ENCODE results near the gene BST1.

Gene BST1

DNA sequence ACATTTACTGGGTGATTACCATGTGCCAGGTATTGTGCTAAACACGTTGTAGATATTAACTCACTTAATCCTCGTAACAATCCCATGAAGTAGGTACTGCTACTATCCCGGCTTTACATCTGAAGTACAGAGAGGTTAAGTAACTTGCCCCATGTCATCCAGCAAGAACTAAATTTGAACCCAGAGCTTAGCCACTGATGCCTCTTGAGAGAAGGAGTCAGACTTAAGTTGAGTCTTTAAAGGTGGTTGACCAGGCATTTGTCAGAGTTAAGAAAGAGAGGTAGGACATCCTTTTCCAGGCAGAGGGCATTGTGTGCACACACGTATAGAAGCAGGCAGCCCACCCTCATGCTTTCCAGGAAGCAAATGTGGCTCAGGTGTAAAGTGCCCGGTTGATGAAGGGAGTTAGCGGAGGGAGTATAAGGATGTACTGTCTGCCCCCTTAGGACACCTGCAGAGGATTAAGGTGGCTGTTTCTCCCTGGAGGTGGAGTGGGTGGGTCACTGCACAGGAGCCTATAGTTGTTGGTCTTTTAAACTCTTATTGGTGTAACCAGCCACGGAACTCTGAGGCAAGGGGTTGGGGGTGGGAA lies 74.9 kb downstream of the BST1 start:
- no peak for DNase-seq (ENCODE audit: low spot score)
- in situ Hi-C loops (cut with MboI; ENCODE audit: low sequenced_read_pairs, unreplicated experiment), result no loop called here
- TF ChIP-seq, protein P1, sequence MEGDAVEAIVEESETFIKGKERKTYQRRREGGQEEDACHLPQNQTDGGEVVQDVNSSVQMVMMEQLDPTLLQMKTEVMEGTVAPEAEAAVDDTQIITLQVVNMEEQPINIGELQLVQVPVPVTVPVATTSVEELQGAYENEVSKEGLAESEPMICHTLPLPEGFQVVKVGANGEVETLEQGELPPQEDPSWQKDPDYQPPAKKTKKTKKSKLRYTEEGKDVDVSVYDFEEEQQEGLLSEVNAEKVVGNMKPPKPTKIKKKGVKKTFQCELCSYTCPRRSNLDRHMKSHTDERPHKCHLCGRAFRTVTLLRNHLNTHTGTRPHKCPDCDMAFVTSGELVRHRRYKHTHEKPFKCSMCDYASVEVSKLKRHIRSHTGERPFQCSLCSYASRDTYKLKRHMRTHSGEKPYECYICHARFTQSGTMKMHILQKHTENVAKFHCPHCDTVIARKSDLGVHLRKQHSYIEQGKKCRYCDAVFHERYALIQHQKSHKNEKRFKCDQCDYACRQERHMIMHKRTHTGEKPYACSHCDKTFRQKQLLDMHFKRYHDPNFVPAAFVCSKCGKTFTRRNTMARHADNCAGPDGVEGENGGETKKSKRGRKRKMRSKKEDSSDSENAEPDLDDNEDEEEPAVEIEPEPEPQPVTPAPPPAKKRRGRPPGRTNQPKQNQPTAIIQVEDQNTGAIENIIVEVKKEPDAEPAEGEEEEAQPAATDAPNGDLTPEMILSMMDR (IDR thresholded peaks at IDR 0.05; ENCODE audit: borderline replicate concordance, control extremely low read depth, extremely low read depth, insufficient read depth, missing control alignments), result no peak

GRCh38 chr4:15778289-15779241 lies 75.7 kb downstream of the BST1 start, which contains the start of gene CD38:
CD38 (plus strand) TSS chr4:15778328; CDS start chr4:15778415, 87 bp downstream.
- DNase-seq (ENCODE audit: low spot score), result peak; percentile 75
- in situ Hi-C loops (cut with MboI; ENCODE audit: low sequenced_read_pairs, unreplicated experiment), result no loop called here

GRCh38 chr4:15779306-15779705 lies 76.4 kb downstream of the BST1 start:
- in situ Hi-C loops (cut with MboI; ENCODE audit: low sequenced_read_pairs, unreplicated experiment), result no loop called here
- no peak for DNase-seq (ENCODE audit: low spot score)
- TF ChIP-seq, protein P1 (IDR thresholded peaks at IDR 0.05; ENCODE audit: borderline replicate concordance, control extremely low read depth, extremely low read depth, insufficient read depth, missing control alignments), result no peak

More at GRCh38 chr4:15778289-15779241, 75.7 kb downstream of the BST1 start, which contains the start of gene CD38:
- TF ChIP-seq, protein P1 (IDR thresholded peaks at IDR 0.05; ENCODE audit: borderline replicate concordance, control extremely low read depth, extremely low read depth, insufficient read depth, missing control alignments), result peak; percentile 0

DNA sequence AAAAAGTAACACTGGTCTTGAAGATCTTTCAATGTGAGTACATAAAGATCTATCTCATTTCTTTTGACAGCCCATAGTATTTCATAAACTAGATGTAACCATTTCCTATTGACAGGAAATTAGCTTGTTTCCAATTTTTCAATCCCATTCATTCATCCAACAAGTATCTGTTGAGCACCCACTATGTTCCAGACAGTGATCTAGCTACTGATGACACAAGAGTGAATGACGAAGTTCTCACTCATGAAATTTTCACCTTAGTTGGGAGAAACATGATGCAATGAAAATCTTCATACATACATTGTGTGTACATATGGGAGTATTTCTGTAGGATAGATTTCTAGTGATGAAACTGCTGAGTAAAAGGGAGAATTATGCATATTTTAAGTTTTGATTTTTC lies 76.9 kb downstream of the BST1 start:
- TF ChIP-seq, protein P1 (IDR thresholded peaks at IDR 0.05; ENCODE audit: borderline replicate concordance, control extremely low read depth, extremely low read depth, insufficient read depth, missing control alignments), result no peak
- in situ Hi-C loops (cut with MboI; ENCODE audit: low sequenced_read_pairs, unreplicated experiment), result no loop called here
- no peak for DNase-seq (ENCODE audit: low spot score)

GRCh38 chr4:15781427-15782095 lies 78.7 kb downstream of the BST1 start:
- in situ Hi-C loops (cut with MboI; ENCODE audit: low sequenced_read_pairs, unreplicated experiment), result no loop called here
- DNase-seq (ENCODE audit: low spot score), result no peak
- TF ChIP-seq, protein P1 (IDR thresholded peaks at IDR 0.05; ENCODE audit: borderline replicate concordance, control extremely low read depth, extremely low read depth, insufficient read depth, missing control alignments), result no peak
